Colon (tissue), 2 donors: Measurements from ENCODE around the gene RTTN.

Experiments used
- FAIRE-seq: peaks from 2 replicates; lab custom pipeline; 2012; peaks lifted over from hg19 to GRCh38; lab: Jason Lieb, UNC
- donor health status: control.
- donor health status: control.

Gene RTTN

GRCh38 chr18:70073432-70073831 is 132.1 kb downstream of the RTTN start:
- no peak for FAIRE-seq

GRCh38 chr18:70072678-70073077 is 132.8 kb downstream of the RTTN start:
- no peak for FAIRE-seq

- FAIRE-seq = no peak
Measured at GRCh38 chr18:70069965-70070364, 135.5 kb downstream of the RTTN start.

- FAIRE-seq = no peak
Measured at GRCh38 chr18:70069382-70069781, 136.1 kb downstream of the RTTN start.

GRCh38 chr18:70068981-70069380 is 136.5 kb downstream of the RTTN start:
- no peak for FAIRE-seq

GRCh38 chr18:70059684-70060083 is 145.8 kb downstream of the RTTN start:
- no peak for FAIRE-seq

GRCh38 chr18:70058916-70059315 is 146.6 kb downstream of the RTTN start:
- no peak for FAIRE-seq

- no peak for FAIRE-seq
Measured at GRCh38 chr18:70047931-70048603, 157.4 kb downstream of the RTTN start.

- no peak for FAIRE-seq
Measured at GRCh38 chr18:70046796-70047195, 158.7 kb downstream of the RTTN start.

GRCh38 chr18:70046207-70046606 is 159.3 kb downstream of the RTTN start:
- no peak for FAIRE-seq

GRCh38 chr18:70044632-70045031 is 160.9 kb downstream of the RTTN start:
- FAIRE-seq = no peak

GRCh38 chr18:70041459-70042050 is 163.9 kb downstream of the RTTN start:
- FAIRE-seq = no peak

- no peak for FAIRE-seq
Measured at GRCh38 chr18:70039186-70039585, 166.3 kb downstream of the RTTN start.

GRCh38 chr18:70037431-70038061 is 167.9 kb downstream of the RTTN start:
- FAIRE-seq = no peak

GRCh38 chr18:70036771-70037347 is 168.6 kb downstream of the RTTN start:
- FAIRE-seq = no peak

- FAIRE-seq = no peak
Measured at GRCh38 chr18:70036168-70036567, 169.3 kb downstream of the RTTN start.

GRCh38 chr18:70031221-70031620 is 174.3 kb downstream of the RTTN start:
- FAIRE-seq = no peak

GRCh38 chr18:70030728-70031127 is 174.8 kb downstream of the RTTN start:
- FAIRE-seq = no peak

GRCh38 chr18:70029163-70029562 is 176.3 kb downstream of the RTTN start:
- no peak for FAIRE-seq

- no peak for FAIRE-seq
Measured at GRCh38 chr18:70028734-70029133, 176.8 kb downstream of the RTTN start.

GRCh38 chr18:70028084-70028483 is 177.4 kb downstream of the RTTN start:
- no peak for FAIRE-seq

GRCh38 chr18:70025580-70025979 is 179.9 kb downstream of the RTTN start:
- no peak for FAIRE-seq

- no peak for FAIRE-seq
Measured at GRCh38 chr18:70024829-70025228, 180.7 kb downstream of the RTTN start.
